Left ventricle myocardium superior (tissue), 1 donor: ENCODE results near the gene ZIC3. TPM values are rescaled to one million over a fixed set of nuclear protein-coding genes. Genes with fewer than 3 reads are reported as not detected.

Source experiments
- ATAC-seq: fragments of 200-7000 bp; cut with Tn5 transposase; one replicate; pipeline ENCODE4 v1.9.1; 2020; ENCODE audit warnings: mild to moderate bottlenecking, moderate library complexity
- DNase-seq: peaks from one replicate; pipeline ENCODE4 v3.0.0-alpha.2; 2020
- intact Hi-C: fragments of 100-400 bp; cut with micrococcal nuclease; formaldehyde crosslinking; loops from one replicate; pipeline ENCODE4 v1.11.0; 2022
- total RNA-seq: library from RNA; stranded (reverse); fragmentation: NEBNext Ultra II Directional; extraction: Animal tissue kit (Norgen Biotek cat#: 25700); gene quantifications from one replicate; pipeline ENCODE4 v1.2.1, GENCODE V29; 2021
- donor health status: DM: no; HTN: yes; CAD: no; lungs with severe emphysema.

ZIC3 gene
- total RNA-seq, 1 donor from 2014 or later: not detected

DNA sequence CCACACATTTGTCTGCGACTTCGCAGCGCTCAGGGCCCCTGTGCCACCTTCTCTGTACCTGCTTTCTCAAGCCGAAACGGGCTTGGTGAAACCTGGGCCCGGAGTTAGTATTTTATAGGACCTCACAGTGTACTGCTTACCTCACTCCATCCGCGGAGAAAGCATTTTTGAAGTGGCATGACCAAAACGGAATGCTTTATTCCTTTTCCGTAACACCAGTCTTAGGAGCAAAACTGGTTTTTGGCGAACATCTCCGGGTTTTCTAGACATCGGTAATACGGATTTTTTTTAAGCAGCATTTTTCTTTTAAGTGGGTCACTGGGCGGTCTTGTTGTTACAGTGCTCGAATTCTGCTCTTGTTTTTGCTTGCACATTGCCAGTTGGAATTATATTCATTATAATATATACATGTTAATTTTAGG is 3.6 kb downstream of the ZIC3 start:
- DNase-seq: no peak
- intact Hi-C loops: no loop called here
- no peak for ATAC-seq

DNA sequence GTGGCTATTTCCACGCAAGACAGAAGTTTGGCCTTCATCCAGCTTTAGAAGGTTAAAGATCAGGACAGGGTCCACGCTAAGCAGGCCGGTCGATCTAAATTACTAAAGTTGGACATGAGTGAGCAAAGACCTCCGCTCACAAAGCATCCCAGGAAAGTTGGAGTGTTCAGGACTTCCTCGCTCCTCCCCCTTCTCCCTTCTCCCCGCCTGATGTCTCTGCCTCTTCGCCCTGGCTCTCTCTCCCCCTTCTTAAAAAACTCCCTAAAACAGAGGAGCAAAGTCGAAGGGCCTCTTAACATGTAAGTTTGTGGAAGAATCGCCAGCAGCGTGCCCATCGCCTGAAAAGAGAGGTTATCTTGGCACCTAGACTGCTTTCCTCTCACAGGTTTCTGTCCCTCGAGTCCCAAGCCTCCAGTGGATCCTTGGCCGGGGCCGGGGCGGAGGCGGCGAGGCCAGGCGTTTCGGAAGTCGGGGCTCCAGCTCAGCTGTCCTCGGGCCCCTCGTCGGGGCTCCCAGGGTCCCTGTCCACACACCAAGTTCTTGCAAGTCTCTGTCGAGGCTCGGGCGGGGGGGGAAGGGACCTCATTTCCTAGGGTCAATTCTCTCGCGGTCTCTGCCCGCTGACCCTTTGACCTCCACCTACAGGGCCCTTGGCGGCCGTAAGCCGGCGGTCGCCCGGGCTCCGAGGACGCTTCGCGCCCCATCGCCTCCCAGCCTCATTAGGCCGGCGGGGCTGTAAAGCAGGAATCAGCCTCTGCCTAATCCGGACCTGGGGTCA is 7.6 kb downstream of the ZIC3 start:
- no peak for ATAC-seq
- no peak for DNase-seq
- intact Hi-C loops: no loop called here

DNA sequence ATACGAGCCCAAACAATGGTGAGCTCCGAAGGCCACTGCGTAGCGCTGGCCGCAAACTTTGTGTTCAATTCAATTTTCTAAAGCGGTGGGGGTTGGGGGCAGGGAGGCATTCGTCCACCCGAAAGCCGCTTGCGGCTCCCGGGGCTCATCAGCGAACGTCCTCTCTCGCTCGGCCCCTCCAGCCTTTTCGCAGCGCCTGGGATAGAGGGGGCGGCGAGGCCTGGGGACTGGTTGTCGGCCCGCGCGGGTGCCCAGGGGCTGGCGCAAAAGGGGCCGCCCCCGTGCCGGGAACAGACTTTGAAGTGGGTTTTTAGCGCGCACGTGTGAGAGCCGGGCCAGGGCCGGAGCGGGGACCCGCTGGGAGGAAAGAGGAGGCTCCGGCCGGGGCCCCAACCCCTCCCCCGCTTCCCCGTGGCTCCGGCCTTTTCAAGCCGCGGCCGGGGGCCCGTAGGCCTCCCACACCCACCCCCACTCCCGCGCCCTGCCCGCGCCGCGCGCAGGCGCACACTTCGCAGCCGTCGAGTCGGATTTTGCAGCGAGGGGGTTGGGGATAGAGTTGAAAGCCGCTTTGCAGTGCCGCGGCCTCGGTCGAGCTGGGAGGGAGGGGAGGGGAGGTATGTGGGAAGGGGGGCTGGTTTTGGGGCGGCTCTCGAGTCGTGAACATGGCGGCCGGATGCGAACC is 8.3 kb downstream of the ZIC3 start:
- ATAC-seq: no peak

DNA sequence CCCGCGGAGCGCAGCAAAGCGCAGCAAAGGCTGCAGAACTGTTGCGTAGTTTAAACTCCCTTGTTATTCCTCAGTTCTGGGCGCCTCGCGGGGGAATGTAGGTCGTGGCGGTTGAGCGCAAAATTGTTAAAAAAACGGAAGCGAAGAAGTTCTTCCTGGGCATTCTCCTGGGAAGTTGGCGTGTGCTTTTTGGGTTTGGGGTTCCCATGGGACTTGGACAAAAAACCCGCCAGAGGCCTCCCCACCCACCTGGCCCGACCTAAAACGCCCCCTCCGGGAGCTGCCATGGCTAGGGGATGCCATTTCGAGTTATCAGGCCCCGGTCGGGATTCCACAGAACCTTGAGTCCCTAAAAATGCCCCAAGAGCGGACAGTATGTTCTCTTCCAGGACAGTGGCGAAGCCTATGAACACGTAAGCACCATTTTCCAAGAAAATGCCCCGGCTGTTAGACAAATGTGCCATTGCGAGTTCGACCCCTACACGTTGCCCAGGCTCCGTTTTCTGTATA is 8.9 kb downstream of the ZIC3 start:
- intact Hi-C loops: no loop called here
- no peak for ATAC-seq
- no peak for DNase-seq

More for the DNA sequence above, 8.3 kb downstream of the ZIC3 start:
- intact Hi-C loops: no loop called here
- no peak for DNase-seq

DNA sequence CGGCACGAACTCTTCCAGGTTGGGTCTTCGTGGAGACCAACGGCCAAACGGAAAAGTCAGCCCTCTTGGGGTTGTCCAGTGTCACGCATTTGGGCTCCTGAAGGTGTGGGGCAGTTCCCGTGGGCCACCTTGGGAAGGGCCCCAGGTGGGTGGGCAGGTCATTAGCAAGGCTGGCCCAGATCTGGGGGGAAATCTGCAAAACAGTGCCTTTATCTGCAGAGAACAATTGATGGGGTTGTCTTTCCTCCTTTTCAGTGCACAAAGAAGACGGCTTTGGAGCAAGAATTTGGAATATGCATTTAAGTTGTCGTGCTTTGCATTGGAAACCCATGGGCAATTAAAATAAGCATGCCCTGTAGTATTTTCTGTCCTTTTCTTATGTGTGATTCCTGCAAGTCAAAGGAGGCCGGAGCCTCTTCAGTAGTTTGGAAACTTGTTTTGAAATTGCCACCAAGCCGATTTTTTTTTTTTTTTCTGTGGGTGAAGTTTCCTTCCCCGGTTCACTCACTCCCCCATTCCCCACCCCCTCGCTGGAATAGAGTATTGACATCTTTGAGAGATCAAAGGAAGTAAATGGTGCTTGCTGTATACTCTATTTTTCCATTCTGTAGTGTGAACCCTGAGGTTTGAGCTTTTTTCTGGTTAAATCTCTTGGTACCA is 9.8 kb downstream of the ZIC3 start:
- DNase-seq (no peak), ATAC-seq (no peak)
- intact Hi-C loops: no loop called here

DNA sequence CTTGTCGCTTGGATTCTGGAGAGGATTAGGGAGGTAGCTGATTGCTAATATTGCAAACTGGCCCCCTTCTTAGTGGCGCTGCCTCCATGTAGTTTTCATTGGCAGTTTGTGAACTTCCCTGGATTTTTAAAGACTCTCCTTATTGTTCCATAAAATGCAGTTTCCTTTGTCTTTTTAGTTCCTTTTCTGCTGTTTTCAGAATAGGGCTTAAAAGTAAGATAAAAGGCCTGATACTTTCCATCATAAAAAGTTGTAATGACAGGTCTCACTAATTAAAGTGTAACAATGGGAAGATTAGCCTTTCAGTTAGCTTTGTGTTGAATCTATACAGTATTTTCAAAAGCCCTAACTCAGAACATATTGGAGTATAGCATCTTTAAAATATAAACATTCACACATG is 21.2 kb downstream of the ZIC3 start:
- DNase-seq: no peak
- ATAC-seq: no peak

DNA sequence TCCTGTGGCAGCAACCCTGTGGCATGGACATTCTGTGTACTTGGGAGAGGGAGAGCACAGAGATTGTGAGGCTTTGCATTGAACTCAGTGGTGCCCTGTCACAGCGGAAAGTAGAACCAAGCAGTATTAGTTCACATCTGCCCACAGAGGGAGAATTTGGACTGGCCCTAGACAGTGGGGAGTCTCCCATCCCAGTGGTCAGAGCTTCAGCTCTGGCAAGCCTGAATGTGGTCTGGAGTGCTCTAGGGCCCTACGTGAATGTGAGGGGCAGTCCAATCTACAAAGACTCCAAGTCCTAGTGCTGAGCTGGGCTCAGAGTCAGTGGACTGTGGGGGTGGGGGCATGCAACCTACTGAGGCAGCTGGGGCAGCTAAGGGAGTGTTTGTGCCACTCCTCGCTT is 34.8 kb downstream of the ZIC3 start:
- no peak for DNase-seq
- ATAC-seq: no peak
- intact Hi-C loops: no loop called here

More for the DNA sequence above, 21.2 kb downstream of the ZIC3 start:
- intact Hi-C loops: no loop called here
